Measurements from ENCODE around the gene CTRB1. TPM values are rescaled to one million over a fixed set of nuclear protein-coding genes. Genes with fewer than 3 reads are reported as not detected.

Gene CTRB1
- total and polyA plus RNA-seq, 2 of the 13 experiments (the other 11 are each of a cell fraction or from before 2014, with no cell fraction given), result not detected

GRCh38 chr16:75216576-75216975, 2.2 kb upstream of the CTRB1 start:
- CTCF ChIA-PET (ENCODE audit: low intra/inter-chr PET ratio, low total read pairs), result no interaction called here
- H3K9ac ChIP-seq (ENCODE audit: insufficient read depth, low read depth, low read length), result no peak overlapping the region
- intact Hi-C loops (cut with micrococcal nuclease; ENCODE audit: unreplicated experiment), result no loop called here
- ATAC-seq (no peak), FAIRE-seq (no peak), DNase-seq (ENCODE audit: low spot score) (no peak)
- H2AFZ ChIP-seq (ENCODE audit: low read length), result no peak overlapping the region
- no peaks in the 10 kb centered on the region for H4K20me1 ChIP-seq (ENCODE audit: insufficient read depth, low read length)
- H3K27ac ChIP-seq (ENCODE audit: extremely low read length, insufficient read depth, low read length), result no peak overlapping the region
- no peaks in the 10 kb centered on the region for H3K36me3 ChIP-seq (replicated peaks in 1 of 2; ENCODE audit: control insufficient read depth in 1 of 2, insufficient read depth in 2 of 2, low read length in 2 of 2)
- H3K79me2 ChIP-seq (ENCODE audit: insufficient read depth, low read length), result no peaks in the 10 kb centered on the region
- peak overlapping the region; percentile 18 for H3K4me2 ChIP-seq (ENCODE audit: low read depth, low read length)
- WGBS (ENCODE audit: low lambda C conversion rate), result 45% methylated on average over 7 of the region's 7 CpGs
- TF ChIP-seq ATM (IDR thresholded peaks at IDR 0.05; ENCODE audit: borderline replicate concordance) (no peak), SP5 (CRISPR knock-in tag; IDR thresholded peaks at IDR 0.05; ENCODE audit: borderline replicate concordance, low read depth) (no peak), CREB1 (IDR thresholded peaks at IDR 0.05) (no peak), CREB1 (CRISPR knock-in tag; IDR thresholded peaks at IDR 0.05) (no peak), HBP1 (CRISPR knock-in tag; IDR thresholded peaks at IDR 0.05; ENCODE audit: low read depth) (no peak), ZNF296 (CRISPR knock-in tag; conservative IDR thresholded peaks at IDR 0.05) (no peak), MAZ (IDR thresholded peaks at IDR 0.05; ENCODE audit: borderline replicate concordance, low read depth, low read length) (no peak), MAZ (CRISPR knock-in tag; IDR thresholded peaks at IDR 0.05; ENCODE audit: low read depth) (no peak), ZNF121 (CRISPR knock-in tag; IDR thresholded peaks at IDR 0.05) (peak; percentile 80), ZFP90 (CRISPR knock-in tag; IDR thresholded peaks at IDR 0.05; ENCODE audit: borderline replicate concordance) (0 out of 2 replicates have a peak, but pooled peaks have one; percentile 29), ZSCAN25 (CRISPR knock-in tag; IDR thresholded peaks at IDR 0.05) (0 out of 2 replicates have a peak, but pooled peaks have one; percentile 10), ZNF691 (CRISPR knock-in tag; IDR thresholded peaks at IDR 0.05; ENCODE audit: borderline replicate concordance, low read depth) (no peak), CBX1 (IDR thresholded peaks at IDR 0.05; ENCODE audit: low read depth) (no peak), NCOA1 (CRISPR knock-in tag; IDR thresholded peaks at IDR 0.05) (no peak), ZSCAN21 (CRISPR knock-in tag; IDR thresholded peaks at IDR 0.05; ENCODE audit: borderline replicate concordance) (no peak)
- TF ChIP-seq, protein P1, sequence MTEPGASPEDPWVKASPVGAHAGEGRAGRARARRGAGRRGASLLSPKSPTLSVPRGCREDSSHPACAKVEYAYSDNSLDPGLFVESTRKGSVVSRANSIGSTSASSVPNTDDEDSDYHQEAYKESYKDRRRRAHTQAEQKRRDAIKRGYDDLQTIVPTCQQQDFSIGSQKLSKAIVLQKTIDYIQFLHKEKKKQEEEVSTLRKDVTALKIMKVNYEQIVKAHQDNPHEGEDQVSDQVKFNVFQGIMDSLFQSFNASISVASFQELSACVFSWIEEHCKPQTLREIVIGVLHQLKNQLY (CRISPR knock-in tag; IDR thresholded peaks at IDR 0.05), result no peak
- TF ChIP-seq, protein P2, sequence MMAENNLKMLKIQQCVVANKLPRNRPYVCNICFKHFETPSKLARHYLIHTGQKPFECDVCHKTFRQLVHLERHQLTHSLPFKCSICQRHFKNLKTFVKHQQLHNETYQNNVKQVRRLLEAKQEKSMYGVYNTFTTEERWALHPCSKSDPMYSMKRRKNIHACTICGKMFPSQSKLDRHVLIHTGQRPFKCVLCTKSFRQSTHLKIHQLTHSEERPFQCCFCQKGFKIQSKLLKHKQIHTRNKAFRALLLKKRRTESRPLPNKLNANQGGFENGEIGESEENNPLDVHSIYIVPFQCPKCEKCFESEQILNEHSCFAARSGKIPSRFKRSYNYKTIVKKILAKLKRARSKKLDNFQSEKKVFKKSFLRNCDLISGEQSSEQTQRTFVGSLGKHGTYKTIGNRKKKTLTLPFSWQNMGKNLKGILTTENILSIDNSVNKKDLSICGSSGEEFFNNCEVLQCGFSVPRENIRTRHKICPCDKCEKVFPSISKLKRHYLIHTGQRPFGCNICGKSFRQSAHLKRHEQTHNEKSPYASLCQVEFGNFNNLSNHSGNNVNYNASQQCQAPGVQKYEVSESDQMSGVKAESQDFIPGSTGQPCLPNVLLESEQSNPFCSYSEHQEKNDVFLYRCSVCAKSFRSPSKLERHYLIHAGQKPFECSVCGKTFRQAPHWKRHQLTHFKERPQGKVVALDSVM (CRISPR knock-in tag; IDR thresholded peaks at IDR 0.05), result peak; percentile 83
- peaks cover 55% of the 10 kb centered on the region for H3K4me1 ChIP-seq (ENCODE audit: insufficient read depth, low read length)
- POLR2A ChIA-PET, result no interaction called here
- H3K27me3 ChIP-seq (ENCODE audit: control insufficient read depth in 1 of 2, insufficient read depth in 2 of 2, low read length in 2 of 2), result peaks cover 7 to 46% of the 10 kb centered on the region in 2 experiments
- no TSS peak for BruUV-seq (replicated peaks)
- in situ Hi-C loops (cut with HindIII; ENCODE audit: extremely low pct_ligation_motif_present, low pct_unique_long_range_greater_than_20kb), result no loop called here
- no peaks in the 10 kb centered on the region for H3K9me3 ChIP-seq (ENCODE audit: low read length)
- H3K4me3 ChIP-seq (replicated peaks in 1 of 3; ENCODE audit: insufficient read depth in 1 of 3, low read depth in 2 of 3, low read length in 3 of 3), result no peak overlapping the region
